NCI-H2107 treated with DMSO at 0.1 percent for 48 hours (cell line): Measurements from ENCODE around the gene PGAP1.
A peak's percentile ranks its signal among the peaks of the same experiment; 100 is the strongest.

Experiments used
- DNase-seq: peaks from one replicate; lab custom pipeline; 2025; ENCODE audit not compliant: unreplicated experiment; lab: John Stamatoyannopoulos, UW

Gene PGAP1, protein sequence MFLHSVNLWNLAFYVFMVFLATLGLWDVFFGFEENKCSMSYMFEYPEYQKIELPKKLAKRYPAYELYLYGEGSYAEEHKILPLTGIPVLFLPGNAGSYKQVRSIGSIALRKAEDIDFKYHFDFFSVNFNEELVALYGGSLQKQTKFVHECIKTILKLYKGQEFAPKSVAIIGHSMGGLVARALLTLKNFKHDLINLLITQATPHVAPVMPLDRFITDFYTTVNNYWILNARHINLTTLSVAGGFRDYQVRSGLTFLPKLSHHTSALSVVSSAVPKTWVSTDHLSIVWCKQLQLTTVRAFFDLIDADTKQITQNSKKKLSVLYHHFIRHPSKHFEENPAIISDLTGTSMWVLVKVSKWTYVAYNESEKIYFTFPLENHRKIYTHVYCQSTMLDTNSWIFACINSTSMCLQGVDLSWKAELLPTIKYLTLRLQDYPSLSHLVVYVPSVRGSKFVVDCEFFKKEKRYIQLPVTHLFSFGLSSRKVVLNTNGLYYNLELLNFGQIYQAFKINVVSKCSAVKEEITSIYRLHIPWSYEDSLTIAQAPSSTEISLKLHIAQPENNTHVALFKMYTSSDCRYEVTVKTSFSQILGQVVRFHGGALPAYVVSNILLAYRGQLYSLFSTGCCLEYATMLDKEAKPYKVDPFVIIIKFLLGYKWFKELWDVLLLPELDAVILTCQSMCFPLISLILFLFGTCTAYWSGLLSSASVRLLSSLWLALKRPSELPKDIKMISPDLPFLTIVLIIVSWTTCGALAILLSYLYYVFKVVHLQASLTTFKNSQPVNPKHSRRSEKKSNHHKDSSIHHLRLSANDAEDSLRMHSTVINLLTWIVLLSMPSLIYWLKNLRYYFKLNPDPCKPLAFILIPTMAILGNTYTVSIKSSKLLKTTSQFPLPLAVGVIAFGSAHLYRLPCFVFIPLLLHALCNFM

GRCh38 chr2:196926562-196927375 lies at the start of gene PGAP1:
PGAP1 (minus strand) TSS chr2:196926707; CDS start chr2:196926616, 91 bp downstream.
- peak; percentile 91 for DNase-seq

DNA sequence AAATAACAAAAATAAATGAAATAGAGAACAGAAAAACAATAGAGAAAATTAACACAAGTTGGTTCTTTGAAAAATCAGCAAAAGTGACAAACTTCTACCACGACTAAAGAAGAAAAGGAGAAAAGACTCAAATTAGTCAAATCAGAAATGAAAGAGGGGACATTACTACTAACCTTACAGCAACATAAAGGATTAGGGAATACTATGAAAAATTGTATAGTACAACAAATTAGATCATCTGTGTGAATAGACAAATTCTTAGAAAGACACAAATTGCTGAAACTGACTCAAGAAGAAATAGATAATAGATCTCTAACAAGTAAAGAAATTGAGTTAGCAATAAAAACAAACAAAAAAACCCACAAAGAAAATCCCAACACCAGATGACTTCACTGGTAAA lies 48.5 kb upstream of the PGAP1 start:
- no peak for DNase-seq

DNA sequence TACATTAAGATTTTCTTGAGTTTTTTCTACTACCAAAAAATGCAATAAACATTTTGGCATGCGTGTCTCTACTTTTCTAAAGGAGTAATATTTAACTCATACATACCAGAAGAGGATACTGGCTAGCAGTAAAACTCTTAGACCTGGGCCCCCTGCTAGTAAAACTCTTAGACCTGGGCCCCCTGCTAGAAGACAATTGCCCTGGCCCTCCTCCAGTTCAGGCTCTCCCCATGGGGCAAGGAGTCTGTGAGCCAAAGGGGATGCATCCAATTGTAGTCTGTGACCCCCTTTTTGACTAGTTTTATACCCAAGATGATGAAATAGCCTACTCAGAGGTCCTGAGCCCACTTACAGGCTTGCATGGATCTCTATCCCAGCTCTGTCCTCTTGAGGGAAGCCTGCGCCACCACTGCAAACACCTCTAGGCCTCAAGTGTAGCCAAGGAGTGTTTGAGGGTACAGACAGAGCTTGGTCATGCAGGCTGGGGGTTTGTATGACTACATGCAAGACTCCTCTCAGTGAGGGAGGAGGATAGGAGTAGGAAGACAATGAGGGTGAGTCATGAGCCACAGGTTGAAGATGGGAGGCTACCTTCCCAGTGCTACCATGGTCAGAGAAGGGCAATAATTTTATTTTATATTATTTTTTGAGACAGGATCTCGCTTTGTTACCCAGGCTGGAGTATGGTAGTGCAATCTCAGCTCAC lies 45.2 kb upstream of the PGAP1 start:
- no peak for DNase-seq

GRCh38 chr2:196970099-196970498 lies 43.6 kb upstream of the PGAP1 start:
- no peak for DNase-seq

GRCh38 chr2:196968516-196968915 lies 42.0 kb upstream of the PGAP1 start:
- no peak for DNase-seq

DNA sequence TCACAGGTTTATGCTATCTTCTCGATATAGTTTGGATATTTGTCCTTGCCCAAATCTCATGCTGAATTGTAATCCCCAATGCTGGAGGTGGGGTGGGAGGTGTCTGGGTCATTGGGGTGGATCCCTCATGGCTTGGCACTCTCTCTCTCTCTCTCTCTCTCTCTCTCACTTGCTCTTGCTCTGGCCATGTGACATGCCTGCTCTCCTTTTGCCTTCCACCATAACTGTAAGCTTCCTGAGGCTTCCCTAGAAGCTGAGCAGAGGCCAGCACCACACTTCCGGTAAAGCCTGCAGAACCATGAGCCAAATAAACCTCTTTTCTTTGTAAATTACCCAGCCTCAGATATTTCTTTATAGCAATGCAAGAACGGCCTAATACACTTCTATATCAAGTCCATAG lies 41.3 kb upstream of the PGAP1 start:
- no peak for DNase-seq

DNA sequence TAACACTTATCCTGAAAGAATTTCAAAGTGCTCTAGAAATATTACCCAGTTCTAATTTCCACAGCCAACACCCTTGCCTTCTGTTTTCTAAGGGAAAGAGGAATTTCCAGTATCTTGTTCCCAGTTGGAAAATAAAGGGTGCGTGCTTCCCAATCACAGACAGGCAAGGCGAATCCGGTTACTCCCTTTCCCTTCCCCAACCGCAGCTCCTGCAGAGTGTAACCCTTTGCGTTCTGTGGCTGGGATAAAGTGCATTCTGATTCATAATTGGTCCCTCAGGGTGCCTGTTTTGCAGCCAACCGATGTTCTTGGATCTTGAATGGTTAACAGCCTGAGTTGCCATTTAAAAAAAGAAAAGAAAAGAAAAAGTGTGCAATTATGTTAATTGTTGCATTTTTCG lies 40.6 kb upstream of the PGAP1 start:
- peak; percentile 18 for DNase-seq

DNA sequence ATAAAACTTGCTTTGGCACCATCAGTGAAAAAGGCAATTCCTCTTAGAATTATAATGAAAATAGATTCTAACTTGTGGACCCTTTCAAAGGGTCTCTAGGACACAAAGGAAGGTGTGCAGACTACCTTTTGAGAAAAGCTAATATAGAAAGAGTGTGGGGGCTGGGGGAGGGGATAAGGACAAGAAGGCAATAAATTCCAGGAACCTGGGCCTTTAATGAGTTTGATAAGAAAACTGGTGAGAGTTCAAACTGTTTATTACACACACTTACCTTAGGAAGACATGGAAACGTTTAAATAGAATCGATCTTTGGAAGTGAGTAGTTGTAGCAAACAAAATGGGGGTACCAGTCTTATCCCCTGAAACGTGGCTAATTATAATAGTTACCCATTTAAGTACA lies 39.6 kb upstream of the PGAP1 start:
- DNase-seq, result no peak

- no peak for DNase-seq
Observed at GRCh38 chr2:196965651-196966050, 39.1 kb upstream of the PGAP1 start.

- no peak for DNase-seq
Observed at GRCh38 chr2:196963961-196964360, 37.5 kb upstream of the PGAP1 start.

DNA sequence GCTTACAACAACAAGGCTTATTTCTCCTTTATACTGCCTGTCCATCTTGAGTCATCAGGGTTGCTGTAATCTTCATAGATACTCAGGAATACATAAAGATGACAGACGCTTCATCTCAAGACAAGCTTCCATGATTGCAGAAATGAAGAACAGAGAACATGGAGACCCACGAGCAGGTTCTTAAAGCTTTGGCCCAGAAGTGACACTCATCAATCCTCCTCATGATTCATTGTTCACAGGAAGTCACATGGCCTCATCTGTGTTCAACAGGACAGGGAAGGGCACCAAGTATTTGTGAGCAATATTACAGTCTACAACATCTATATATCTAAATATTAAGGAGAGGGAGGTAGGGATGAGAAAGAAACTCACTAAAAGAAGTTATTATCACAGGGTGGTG lies 36.5 kb upstream of the PGAP1 start:
- no peak for DNase-seq

DNA sequence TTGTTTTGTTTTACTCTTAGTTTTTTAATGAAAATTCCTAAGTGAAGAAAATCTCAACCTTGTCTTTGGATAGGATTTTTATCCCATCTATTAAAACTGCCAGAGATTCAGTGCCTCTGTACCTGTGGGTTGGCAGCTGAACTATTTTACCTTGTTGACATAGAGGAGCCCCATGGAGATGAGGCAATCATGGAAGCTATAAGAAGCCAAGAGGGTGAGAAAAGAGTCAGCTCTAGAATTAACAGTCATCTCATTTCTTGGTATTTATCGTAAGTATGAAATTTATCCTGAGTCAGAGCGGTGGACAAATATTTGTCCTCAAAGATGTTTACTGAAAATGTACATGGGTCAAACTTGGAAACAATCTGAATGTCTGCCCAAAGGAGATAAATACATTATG lies 35.8 kb upstream of the PGAP1 start:
- no peak for DNase-seq

- DNase-seq, result no peak
Observed at GRCh38 chr2:196961889-196962288, 35.4 kb upstream of the PGAP1 start.

GRCh38 chr2:196959734-196960338 lies 33.3 kb upstream of the PGAP1 start:
- DNase-seq, result no peak

DNA sequence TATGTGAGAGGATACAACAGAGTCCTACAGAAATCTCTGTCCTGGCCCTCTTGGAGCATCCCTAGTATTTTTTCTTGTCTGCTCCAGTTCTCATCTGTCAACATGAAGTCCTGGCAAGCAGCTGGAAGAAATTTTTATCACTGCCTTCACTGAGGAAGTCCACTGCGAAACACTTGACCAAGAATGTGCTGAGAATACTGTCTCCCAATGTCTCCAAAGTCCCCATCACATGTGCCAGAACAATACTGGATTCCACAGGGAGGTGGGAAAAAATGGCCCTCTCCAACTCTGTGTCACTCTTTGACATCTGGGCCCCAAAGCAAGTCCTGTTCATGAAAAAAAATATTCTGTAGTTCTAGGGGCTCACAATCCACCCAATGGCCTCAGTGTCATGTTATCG lies 32.8 kb upstream of the PGAP1 start:
- DNase-seq, result no peak

DNA sequence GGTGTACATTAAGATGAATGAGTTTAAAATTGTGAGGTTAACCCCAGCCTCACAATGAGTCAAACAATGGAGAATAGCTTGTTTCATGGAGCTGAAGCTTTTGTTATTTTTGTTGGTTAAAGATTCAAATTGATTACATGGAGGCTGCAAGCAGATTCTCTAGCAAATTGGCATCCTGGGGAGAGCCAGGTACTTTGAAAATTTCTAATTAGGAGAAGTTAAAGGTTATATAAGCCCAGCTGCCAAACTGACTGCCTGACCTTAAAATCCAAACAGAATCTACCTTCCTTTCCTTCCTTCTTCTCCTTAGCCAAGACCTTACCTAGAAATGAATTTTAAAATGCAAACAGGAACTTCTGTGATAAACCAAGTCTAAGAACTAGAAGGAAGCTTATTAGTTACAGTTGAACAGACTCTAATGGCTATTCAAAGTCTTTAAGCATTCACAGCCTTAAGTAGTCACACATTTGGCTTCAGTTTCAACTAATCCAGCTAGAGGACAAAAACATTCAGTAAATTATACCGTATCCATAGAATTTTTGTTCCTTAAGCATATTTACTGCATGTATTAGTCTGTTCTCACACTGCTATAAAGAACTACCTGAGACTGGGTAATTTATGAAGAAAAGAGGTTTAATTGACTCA lies 31.5 kb upstream of the PGAP1 start:
- no peak for DNase-seq

DNA sequence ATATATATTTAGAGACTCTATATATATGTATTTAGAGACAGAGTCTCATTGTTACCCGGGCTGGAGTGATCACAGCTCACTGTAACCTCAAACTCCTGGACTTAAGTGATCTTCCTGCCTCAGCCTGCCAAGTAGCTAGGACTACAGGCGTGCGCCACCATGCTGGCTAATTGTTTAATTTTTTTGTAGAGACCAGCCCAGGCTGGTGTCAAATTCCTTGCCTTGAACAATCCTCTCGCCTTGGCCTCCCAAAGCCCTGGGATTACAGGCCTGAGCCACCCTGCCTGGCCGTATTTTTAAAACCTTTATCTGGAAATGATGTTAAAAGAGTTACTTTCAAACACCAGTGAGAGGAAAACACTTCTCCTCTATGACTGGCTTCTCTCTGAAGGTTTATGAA lies 30.9 kb upstream of the PGAP1 start:
- no peak for DNase-seq

- no peak for DNase-seq
Observed at GRCh38 chr2:196956069-196956468, 29.6 kb upstream of the PGAP1 start.

DNA sequence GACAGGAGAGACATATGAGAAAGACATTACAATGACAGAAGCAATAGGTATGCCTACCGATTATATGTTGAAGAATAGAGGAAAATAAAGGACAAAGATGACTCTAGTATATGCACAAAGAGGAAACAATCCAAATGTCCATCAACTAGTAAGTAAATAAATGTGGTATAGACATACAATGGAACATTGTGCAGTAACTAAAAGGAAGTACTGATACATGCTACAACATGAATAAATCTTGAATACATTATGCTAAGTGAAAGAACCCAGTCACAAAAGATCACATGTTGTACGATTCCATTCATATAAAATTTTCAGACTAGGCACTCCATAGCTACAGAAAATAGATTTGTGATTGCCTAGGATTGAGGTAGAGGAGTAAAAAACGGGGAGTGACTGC lies 28.5 kb upstream of the PGAP1 start:
- no peak for DNase-seq

GRCh38 chr2:196954001-196954400 lies 27.5 kb upstream of the PGAP1 start:
- DNase-seq, result no peak
